Activated gamma-delta T cell treated with Interleukin-2 at 50 U/mL for 16 hours (primary cell): ENCODE measurements around the gene PNPLA7.

ENCODE experiments used
- DNase-seq: peaks from one replicate; pipeline ENCODE4 v3.0.0-alpha.2; 2020

The PNPLA7 gene

GRCh38 chr9:137492464-137493363 is 57.5 kb downstream of the PNPLA7 start:
- DNase-seq: no peak

GRCh38 chr9:137491735-137492432 is 58.3 kb downstream of the PNPLA7 start:
- no peak for DNase-seq

- no peak for DNase-seq
Measured at GRCh38 chr9:137490532-137491186, 59.5 kb downstream of the PNPLA7 start.

- DNase-seq: no peak
Measured at GRCh38 chr9:137488906-137489305, 61.3 kb downstream of the PNPLA7 start.

GRCh38 chr9:137488327-137488653 is 61.9 kb downstream of the PNPLA7 start:
- DNase-seq: no peak

GRCh38 chr9:137487454-137488326 is 62.5 kb downstream of the PNPLA7 start:
- DNase-seq: no peak

GRCh38 chr9:137486545-137487453 is 63.4 kb downstream of the PNPLA7 start:
- no peak for DNase-seq

GRCh38 chr9:137486141-137486490 is 64.1 kb downstream of the PNPLA7 start:
- no peak for DNase-seq

- no peak for DNase-seq
Measured at GRCh38 chr9:137485343-137486140, 64.7 kb downstream of the PNPLA7 start.

GRCh38 chr9:137484551-137485315 is 65.5 kb downstream of the PNPLA7 start:
- no peak for DNase-seq

GRCh38 chr9:137482094-137482781 is 68.0 kb downstream of the PNPLA7 start:
- DNase-seq: no peak

GRCh38 chr9:137480686-137481683 is 69.2 kb downstream of the PNPLA7 start:
- no peak for DNase-seq

- DNase-seq: no peak
Measured at GRCh38 chr9:137479892-137480685, 70.1 kb downstream of the PNPLA7 start.

- no peak for DNase-seq
Measured at GRCh38 chr9:137478962-137479861, 71.0 kb downstream of the PNPLA7 start.

GRCh38 chr9:137478613-137478961 is 71.6 kb downstream of the PNPLA7 start:
- DNase-seq: no peak
